ENCODE results near the gene FIGNL1.

DNA sequence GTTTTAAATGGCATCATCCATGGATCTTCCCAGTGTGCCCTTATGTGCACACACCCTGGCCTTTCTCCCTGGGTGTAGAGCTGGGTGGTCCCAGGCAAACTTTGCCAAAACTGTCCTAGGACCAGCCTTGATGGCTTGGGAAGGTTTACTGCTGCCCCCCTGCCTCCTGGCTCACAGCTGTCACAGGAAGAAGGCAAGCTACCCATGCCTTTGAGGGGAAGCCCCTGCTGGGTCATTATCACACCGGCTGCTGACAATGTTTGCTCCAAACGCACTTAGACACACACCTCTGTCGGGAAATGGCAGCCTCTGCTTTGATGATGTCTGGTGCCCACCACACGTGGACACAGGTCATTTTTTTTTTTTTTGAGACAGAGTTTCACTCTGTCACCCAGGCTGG, 25.2 kb upstream of the FIGNL1 start:
- TF ChIP-seq, protein P1, sequence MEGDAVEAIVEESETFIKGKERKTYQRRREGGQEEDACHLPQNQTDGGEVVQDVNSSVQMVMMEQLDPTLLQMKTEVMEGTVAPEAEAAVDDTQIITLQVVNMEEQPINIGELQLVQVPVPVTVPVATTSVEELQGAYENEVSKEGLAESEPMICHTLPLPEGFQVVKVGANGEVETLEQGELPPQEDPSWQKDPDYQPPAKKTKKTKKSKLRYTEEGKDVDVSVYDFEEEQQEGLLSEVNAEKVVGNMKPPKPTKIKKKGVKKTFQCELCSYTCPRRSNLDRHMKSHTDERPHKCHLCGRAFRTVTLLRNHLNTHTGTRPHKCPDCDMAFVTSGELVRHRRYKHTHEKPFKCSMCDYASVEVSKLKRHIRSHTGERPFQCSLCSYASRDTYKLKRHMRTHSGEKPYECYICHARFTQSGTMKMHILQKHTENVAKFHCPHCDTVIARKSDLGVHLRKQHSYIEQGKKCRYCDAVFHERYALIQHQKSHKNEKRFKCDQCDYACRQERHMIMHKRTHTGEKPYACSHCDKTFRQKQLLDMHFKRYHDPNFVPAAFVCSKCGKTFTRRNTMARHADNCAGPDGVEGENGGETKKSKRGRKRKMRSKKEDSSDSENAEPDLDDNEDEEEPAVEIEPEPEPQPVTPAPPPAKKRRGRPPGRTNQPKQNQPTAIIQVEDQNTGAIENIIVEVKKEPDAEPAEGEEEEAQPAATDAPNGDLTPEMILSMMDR (IDR thresholded peaks at IDR 0.05; ENCODE audit: low read length), result no peak
- TF ChIP-seq EZH2 (IDR thresholded peaks at IDR 0.05; ENCODE audit: borderline replicate concordance, low read length), result no peak
